ENCODE measurements around the gene NBPF3. TPM values are rescaled to one million over a fixed set of nuclear protein-coding genes. Genes with fewer than 3 reads are reported as not detected.

NBPF3 gene
- total RNA-seq, 4 donors from 2014 or later, result 8.2 to 12.0 (median 9.2) TPM

DNA sequence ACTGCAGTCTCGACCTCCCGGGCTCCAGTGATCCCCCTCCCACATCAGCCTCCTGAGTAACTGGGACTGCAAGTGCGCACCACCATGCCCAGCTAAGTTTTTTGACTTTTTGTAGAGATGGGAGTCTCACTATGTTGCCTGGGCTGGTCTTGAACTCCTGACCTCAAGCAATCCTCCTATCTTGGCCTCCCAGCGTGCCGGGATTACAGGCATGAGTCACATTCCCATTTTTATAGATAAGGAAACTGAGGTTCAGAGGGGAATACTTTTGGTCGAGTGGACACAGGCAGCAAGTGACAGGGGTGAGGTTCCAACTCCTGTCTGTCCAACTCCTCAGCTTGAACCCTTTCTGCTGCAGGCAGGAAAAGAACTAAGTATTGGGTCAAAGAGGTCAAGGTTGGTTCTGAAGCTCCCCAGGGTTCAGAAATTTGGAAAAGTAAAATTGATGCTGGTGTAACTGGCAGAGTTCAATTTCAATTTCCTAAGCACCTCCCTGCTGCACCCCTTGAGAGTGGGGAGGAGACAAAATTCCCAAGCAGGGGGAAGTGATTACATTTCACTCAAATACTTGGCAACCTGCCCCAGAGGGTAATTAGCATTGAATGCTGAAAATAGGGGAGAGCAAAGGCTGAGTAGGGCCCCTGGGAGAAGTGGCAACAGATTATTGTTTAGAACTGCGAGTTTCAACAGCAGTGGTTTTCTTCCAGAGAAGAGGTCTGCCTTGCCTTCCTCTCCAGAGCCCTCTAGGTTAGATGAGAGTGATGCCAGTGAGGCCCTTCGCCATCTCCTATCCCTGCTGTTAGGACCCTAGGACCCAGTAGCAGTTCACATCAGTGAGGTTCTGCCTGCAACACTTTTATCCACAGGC lies 51.8 kb downstream of the NBPF3 start:
- no peak for DNase-seq (ENCODE audit: low spot score in 2 of 2)
- peaks cover 7% of the 10 kb centered on the region for H3K27me3 ChIP-seq

GRCh38 chr1:21492356-21492625 lies 52.4 kb downstream of the NBPF3 start:
- no peaks in the 10 kb centered on the region for H3K9me3 ChIP-seq
- H3K36me3 ChIP-seq, result no peaks in the 10 kb centered on the region
- H3K4me3 ChIP-seq, result no peak overlapping the region
- no peaks in the 10 kb centered on the region for H3K4me1 ChIP-seq
- TF ChIP-seq POLR2A (IDR thresholded peaks at IDR 0.05) (no peak), POLR2AphosphoS5 (IDR thresholded peaks at IDR 0.05) (no peak), EP300 (IDR thresholded peaks at IDR 0.05) (no peak)
- TF ChIP-seq, protein P1, sequence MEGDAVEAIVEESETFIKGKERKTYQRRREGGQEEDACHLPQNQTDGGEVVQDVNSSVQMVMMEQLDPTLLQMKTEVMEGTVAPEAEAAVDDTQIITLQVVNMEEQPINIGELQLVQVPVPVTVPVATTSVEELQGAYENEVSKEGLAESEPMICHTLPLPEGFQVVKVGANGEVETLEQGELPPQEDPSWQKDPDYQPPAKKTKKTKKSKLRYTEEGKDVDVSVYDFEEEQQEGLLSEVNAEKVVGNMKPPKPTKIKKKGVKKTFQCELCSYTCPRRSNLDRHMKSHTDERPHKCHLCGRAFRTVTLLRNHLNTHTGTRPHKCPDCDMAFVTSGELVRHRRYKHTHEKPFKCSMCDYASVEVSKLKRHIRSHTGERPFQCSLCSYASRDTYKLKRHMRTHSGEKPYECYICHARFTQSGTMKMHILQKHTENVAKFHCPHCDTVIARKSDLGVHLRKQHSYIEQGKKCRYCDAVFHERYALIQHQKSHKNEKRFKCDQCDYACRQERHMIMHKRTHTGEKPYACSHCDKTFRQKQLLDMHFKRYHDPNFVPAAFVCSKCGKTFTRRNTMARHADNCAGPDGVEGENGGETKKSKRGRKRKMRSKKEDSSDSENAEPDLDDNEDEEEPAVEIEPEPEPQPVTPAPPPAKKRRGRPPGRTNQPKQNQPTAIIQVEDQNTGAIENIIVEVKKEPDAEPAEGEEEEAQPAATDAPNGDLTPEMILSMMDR (IDR thresholded peaks at IDR 0.05), result no peak
- H3K27me3 ChIP-seq, result peaks cover 7% of the 10 kb centered on the region
- 66% methylated on average over 4 of the region's 4 CpGs for WGBS
- no peak overlapping the region for H3K27ac ChIP-seq
- no peak for DNase-seq (ENCODE audit: low spot score in 2 of 2)

More for the DNA sequence above, 51.8 kb downstream of the NBPF3 start:
- 50% methylated on average over 8 of the region's 8 CpGs for WGBS
- no peaks in the 10 kb centered on the region for H3K4me1 ChIP-seq
- H3K27ac ChIP-seq, result no peak overlapping the region
- TF ChIP-seq POLR2AphosphoS5 (IDR thresholded peaks at IDR 0.05), result no peak
- no peak for TF ChIP-seq POLR2A (IDR thresholded peaks at IDR 0.05)
- TF ChIP-seq, protein P1 (IDR thresholded peaks at IDR 0.05), result no peak
- no peak for TF ChIP-seq EP300 (IDR thresholded peaks at IDR 0.05)
- no peaks in the 10 kb centered on the region for H3K36me3 ChIP-seq
- no peak overlapping the region for H3K4me3 ChIP-seq
- H3K9me3 ChIP-seq, result no peaks in the 10 kb centered on the region

DNA sequence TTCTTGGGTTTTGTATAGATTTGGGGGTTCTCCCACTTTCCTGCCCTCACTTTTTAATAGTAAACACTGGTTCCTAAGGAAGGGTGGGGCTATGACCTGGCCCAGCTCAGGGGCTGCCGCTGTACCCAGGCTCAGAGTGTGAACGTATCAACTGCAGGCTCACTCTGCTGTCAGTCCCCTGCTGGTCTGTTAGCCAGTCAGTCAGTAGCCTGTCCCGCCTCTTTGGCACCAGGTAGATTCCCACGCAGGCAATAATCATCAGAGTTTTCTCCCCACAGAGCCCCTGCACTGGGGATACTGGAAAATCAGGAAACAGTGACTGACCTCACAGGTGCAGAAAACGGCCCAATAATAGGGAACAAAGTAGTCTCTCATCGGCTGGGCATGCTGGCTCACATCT lies 54.3 kb downstream of the NBPF3 start:
- H3K4me3 ChIP-seq, result no peak overlapping the region
- WGBS, result 61% methylated on average over 5 of the region's 6 CpGs
- H3K36me3 ChIP-seq, result no peaks in the 10 kb centered on the region
- no peak for TF ChIP-seq POLR2A (IDR thresholded peaks at IDR 0.05)
- TF ChIP-seq, protein P1 (IDR thresholded peaks at IDR 0.05), result no peak
- TF ChIP-seq EP300 (IDR thresholded peaks at IDR 0.05), result no peak
- TF ChIP-seq POLR2AphosphoS5 (IDR thresholded peaks at IDR 0.05), result no peak
- no peaks in the 10 kb centered on the region for H3K9me3 ChIP-seq
- no peak overlapping the region for H3K27ac ChIP-seq
- H3K4me1 ChIP-seq, result no peaks in the 10 kb centered on the region
- DNase-seq (ENCODE audit: low spot score in 2 of 2), result no peak
- no peaks in the 10 kb centered on the region for H3K27me3 ChIP-seq

DNA sequence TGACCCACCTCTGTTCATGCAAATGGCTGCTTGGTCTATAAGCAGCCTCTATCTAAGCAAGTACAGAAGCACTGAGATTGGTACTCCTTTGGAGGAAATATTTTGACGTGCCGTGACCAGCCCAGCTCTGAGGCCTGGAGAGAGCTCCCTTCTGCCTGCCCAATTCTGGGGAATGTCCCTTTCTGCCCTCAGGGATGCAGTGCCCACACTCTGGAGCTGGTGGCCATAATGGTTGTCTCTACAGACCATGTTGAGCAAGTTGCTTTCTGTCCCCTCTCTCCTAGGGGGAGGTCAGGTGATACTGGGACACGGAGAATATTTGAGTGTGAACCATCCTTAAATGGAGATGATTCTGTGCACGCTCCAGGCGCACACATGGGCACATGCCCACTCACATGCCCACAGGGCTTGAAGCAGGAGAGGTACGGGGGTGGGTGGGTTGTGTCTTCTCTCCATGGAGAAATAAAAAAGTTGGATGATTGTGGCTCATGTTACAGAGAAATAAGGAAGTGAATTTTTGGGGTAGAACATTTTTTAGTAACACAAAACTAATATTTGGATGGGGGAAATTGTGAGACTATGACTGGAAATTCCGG lies 55.4 kb downstream of the NBPF3 start:
- no peak for DNase-seq (ENCODE audit: low spot score in 2 of 2)
- no peaks in the 10 kb centered on the region for H3K27me3 ChIP-seq
- H3K36me3 ChIP-seq, result no peaks in the 10 kb centered on the region
- no peaks in the 10 kb centered on the region for H3K9me3 ChIP-seq
- H3K4me1 ChIP-seq, result no peaks in the 10 kb centered on the region
- 77% methylated on average over 5 of the region's 7 CpGs for WGBS
- no peak overlapping the region for H3K4me3 ChIP-seq
- H3K27ac ChIP-seq, result no peak overlapping the region
- no peak for TF ChIP-seq POLR2A (IDR thresholded peaks at IDR 0.05)
- TF ChIP-seq POLR2AphosphoS5 (IDR thresholded peaks at IDR 0.05), result no peak
- TF ChIP-seq, protein P1 (IDR thresholded peaks at IDR 0.05), result no peak
- TF ChIP-seq EP300 (IDR thresholded peaks at IDR 0.05), result no peak

GRCh38 chr1:21496063-21496462 lies 56.1 kb downstream of the NBPF3 start:
- TF ChIP-seq POLR2A (IDR thresholded peaks at IDR 0.05) (no peak), EP300 (IDR thresholded peaks at IDR 0.05) (no peak), POLR2AphosphoS5 (IDR thresholded peaks at IDR 0.05) (no peak)
- TF ChIP-seq, protein P1 (IDR thresholded peaks at IDR 0.05), result no peak
- H3K27ac ChIP-seq, result no peak overlapping the region
- no peaks in the 10 kb centered on the region for H3K4me1 ChIP-seq
- no peak for DNase-seq (ENCODE audit: low spot score in 2 of 2)
- H3K4me3 ChIP-seq, result no peak overlapping the region
- no peaks in the 10 kb centered on the region for H3K36me3 ChIP-seq
- WGBS, result 93% methylated on average over 1 of the region's 1 CpG
- H3K9me3 ChIP-seq, result no peaks in the 10 kb centered on the region
- H3K27me3 ChIP-seq, result no peaks in the 10 kb centered on the region
